Hippocampal formation (tissue), 2 donors: Measurements from ENCODE around the gene TSPAN15.
A peak's percentile ranks its signal among the peaks of the same experiment; 100 is the strongest.

Experiments used
- DNase-seq, 2 donors: peaks; one replicate each; lab custom pipeline; 2025; lab: John Stamatoyannopoulos, UW

The TSPAN15 gene

GRCh38 chr10:69466158-69466490 is 14.9 kb downstream of the TSPAN15 start:
- no peak for DNase-seq

GRCh38 chr10:69466689-69467088 is 15.4 kb downstream of the TSPAN15 start:
- peak; percentile 33 to 43 for DNase-seq

GRCh38 chr10:69467928-69468750 is 16.9 kb downstream of the TSPAN15 start:
- no peak for DNase-seq

- DNase-seq: no peak
Observed at GRCh38 chr10:69468751-69469089, 17.5 kb downstream of the TSPAN15 start.

GRCh38 chr10:69469976-69470375 is 18.7 kb downstream of the TSPAN15 start:
- no peak for DNase-seq

GRCh38 chr10:69470463-69471384 is 19.5 kb downstream of the TSPAN15 start:
- DNase-seq: no peak

- DNase-seq: no peak
Observed at GRCh38 chr10:69472142-69472541, 20.9 kb downstream of the TSPAN15 start.

GRCh38 chr10:69472544-69472943 is 21.3 kb downstream of the TSPAN15 start:
- DNase-seq: no peak

GRCh38 chr10:69473304-69473990 is 22.2 kb downstream of the TSPAN15 start:
- DNase-seq: no peak

GRCh38 chr10:69474742-69475432 is 23.6 kb downstream of the TSPAN15 start:
- DNase-seq: no peak

GRCh38 chr10:69475433-69475830 is 24.2 kb downstream of the TSPAN15 start:
- no peak for DNase-seq

- DNase-seq: peak in 1 of 2 donors; percentile 56
Observed at GRCh38 chr10:69477968-69478597, 26.8 kb downstream of the TSPAN15 start.

- peak; percentile 26 to 60 for DNase-seq
Observed at GRCh38 chr10:69479240-69480067, 28.2 kb downstream of the TSPAN15 start.

GRCh38 chr10:69480068-69480412 is 28.8 kb downstream of the TSPAN15 start:
- DNase-seq: no peak

- no peak for DNase-seq
Observed at GRCh38 chr10:69481305-69481704, 30.0 kb downstream of the TSPAN15 start.

- DNase-seq: no peak
Observed at GRCh38 chr10:69481811-69482524, 30.7 kb downstream of the TSPAN15 start.

- no peak for DNase-seq
Observed at GRCh38 chr10:69483963-69484362, 32.7 kb downstream of the TSPAN15 start.

- DNase-seq: no peak
Observed at GRCh38 chr10:69484736-69485135, 33.5 kb downstream of the TSPAN15 start.

- DNase-seq: no peak
Observed at GRCh38 chr10:69486922-69487730, 35.9 kb downstream of the TSPAN15 start.
